ENCODE measurements around the gene PDE4B.

The PDE4B gene

DNA sequence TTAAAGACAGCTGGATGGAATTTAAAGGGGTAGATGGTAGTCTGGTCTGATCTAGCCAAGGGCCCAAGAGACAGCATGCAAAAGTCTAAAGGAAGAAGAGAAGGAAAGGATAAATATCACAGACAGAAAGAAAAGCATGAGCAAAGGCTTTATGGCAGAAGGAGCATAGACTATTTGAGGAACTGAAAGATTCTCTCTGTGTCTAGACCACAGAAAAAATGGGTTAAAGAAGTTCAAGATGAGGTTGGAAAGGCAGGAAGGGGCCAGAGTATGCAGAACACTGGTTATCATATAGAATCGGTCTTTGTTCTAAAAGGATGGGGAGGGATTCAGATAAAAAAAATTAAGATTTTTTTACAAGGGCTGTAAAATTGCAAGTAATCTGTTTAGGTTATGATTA lies 604.5 kb downstream of the PDE4B start:
- no peaks in the 10 kb centered on the region for H3K4me1 ChIP-seq (ENCODE audit: low read depth, poor library complexity, severe bottlenecking)

DNA sequence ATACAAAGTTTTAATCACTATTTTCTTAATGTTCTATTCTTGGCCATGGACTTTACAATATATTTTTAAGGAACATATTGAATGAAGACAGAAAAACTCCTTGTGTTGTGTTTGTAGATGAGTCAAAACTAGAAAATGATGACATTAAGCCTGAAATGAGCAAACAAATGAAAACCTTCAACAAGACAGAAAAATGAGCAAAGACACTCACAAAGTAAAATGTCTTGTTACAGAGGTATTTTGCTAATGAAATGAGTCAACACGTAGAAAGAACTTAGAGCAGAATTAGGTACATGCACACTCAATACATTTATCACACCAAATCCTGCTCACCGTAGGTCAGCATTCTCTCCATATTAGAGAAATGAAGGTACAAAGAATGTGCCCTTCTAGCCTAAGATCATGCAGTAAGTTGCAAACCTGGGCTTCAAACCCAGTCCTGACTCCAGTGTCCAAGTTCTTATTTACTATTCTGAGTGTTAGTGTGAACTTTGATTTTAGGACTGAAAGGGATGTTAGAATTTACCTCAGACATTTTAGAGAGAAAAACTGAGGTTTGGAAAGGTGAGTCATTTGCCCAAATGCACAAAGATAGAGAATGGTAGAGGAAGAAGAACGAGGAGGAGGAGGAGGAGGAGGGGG lies 607.3 kb downstream of the PDE4B start:
- Histone ChIP-seq H3K4me3 (IDR thresholded peaks at IDR 0.05; ENCODE audit: insufficient read depth, low read depth, low read length) (no peak overlapping the region), H3K9ac (no peak overlapping the region), H3K27me3 (ENCODE audit: insufficient read depth, low read depth) (no peaks in the 10 kb centered on the region), H3K36me3 (ENCODE audit: insufficient read depth) (no peaks in the 10 kb centered on the region), H3K4me2 (no peak overlapping the region), H2AFZ (ENCODE audit: low read depth) (no peak overlapping the region), H3K79me2 (ENCODE audit: insufficient read depth, low read depth) (no peaks in the 10 kb centered on the region), H3K4me1 (ENCODE audit: low read depth, poor library complexity, severe bottlenecking) (no peaks in the 10 kb centered on the region), H4K20me1 (ENCODE audit: insufficient read depth) (no peaks in the 10 kb centered on the region), H3K27ac (no peak overlapping the region)
- TF ChIP-seq, protein P1, sequence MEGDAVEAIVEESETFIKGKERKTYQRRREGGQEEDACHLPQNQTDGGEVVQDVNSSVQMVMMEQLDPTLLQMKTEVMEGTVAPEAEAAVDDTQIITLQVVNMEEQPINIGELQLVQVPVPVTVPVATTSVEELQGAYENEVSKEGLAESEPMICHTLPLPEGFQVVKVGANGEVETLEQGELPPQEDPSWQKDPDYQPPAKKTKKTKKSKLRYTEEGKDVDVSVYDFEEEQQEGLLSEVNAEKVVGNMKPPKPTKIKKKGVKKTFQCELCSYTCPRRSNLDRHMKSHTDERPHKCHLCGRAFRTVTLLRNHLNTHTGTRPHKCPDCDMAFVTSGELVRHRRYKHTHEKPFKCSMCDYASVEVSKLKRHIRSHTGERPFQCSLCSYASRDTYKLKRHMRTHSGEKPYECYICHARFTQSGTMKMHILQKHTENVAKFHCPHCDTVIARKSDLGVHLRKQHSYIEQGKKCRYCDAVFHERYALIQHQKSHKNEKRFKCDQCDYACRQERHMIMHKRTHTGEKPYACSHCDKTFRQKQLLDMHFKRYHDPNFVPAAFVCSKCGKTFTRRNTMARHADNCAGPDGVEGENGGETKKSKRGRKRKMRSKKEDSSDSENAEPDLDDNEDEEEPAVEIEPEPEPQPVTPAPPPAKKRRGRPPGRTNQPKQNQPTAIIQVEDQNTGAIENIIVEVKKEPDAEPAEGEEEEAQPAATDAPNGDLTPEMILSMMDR (conservative IDR thresholded peaks at IDR 0.05; ENCODE audit: low read depth, low read length), result no peak

More for the DNA sequence above, 604.5 kb downstream of the PDE4B start:
- no peak overlapping the region for H3K27ac ChIP-seq
- TF ChIP-seq, protein P1 (conservative IDR thresholded peaks at IDR 0.05; ENCODE audit: low read depth, low read length), result no peak
- H3K4me2 ChIP-seq, result no peak overlapping the region
- no peaks in the 10 kb centered on the region for H3K36me3 ChIP-seq (ENCODE audit: insufficient read depth)
- no peak overlapping the region for H3K9ac ChIP-seq
- H3K27me3 ChIP-seq (ENCODE audit: insufficient read depth, low read depth), result no peaks in the 10 kb centered on the region
- H3K79me2 ChIP-seq (ENCODE audit: insufficient read depth, low read depth), result no peaks in the 10 kb centered on the region
- no peaks in the 10 kb centered on the region for H4K20me1 ChIP-seq (ENCODE audit: insufficient read depth)
- H3K4me3 ChIP-seq (IDR thresholded peaks at IDR 0.05; ENCODE audit: insufficient read depth, low read depth, low read length), result no peak overlapping the region
- no peak overlapping the region for H2AFZ ChIP-seq (ENCODE audit: low read depth)

DNA sequence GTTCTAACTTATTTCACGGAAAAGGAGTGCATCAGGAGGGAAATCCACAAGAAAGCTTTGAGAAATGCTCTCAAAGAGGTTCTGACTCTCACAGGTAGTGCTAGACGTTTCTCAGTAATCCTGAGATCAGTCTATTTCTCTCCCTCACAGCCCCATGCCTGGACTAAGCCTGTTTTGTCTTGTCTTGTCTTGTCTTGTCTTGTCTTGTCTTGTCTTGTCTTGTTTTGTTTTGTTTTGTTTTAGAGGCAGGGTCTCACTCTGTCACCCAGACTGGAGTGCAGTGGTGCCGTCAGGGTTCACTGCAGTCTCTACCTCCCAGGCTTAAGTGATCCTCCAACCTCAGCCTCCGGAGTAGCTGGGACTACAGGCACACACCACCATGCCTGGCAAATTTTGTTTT lies 608.0 kb downstream of the PDE4B start:
- Histone ChIP-seq H3K79me2 (ENCODE audit: insufficient read depth, low read depth) (no peaks in the 10 kb centered on the region), H3K27ac (no peak overlapping the region), H3K4me1 (ENCODE audit: low read depth, poor library complexity, severe bottlenecking) (no peaks in the 10 kb centered on the region), H4K20me1 (ENCODE audit: insufficient read depth) (no peaks in the 10 kb centered on the region), H2AFZ (ENCODE audit: low read depth) (no peak overlapping the region), H3K27me3 (ENCODE audit: insufficient read depth, low read depth) (no peaks in the 10 kb centered on the region), H3K9ac (no peak overlapping the region), H3K36me3 (ENCODE audit: insufficient read depth) (no peaks in the 10 kb centered on the region), H3K4me3 (IDR thresholded peaks at IDR 0.05; ENCODE audit: insufficient read depth, low read depth, low read length) (no peak overlapping the region), H3K4me2 (no peak overlapping the region)
- TF ChIP-seq, protein P1 (conservative IDR thresholded peaks at IDR 0.05; ENCODE audit: low read depth, low read length), result no peak

DNA sequence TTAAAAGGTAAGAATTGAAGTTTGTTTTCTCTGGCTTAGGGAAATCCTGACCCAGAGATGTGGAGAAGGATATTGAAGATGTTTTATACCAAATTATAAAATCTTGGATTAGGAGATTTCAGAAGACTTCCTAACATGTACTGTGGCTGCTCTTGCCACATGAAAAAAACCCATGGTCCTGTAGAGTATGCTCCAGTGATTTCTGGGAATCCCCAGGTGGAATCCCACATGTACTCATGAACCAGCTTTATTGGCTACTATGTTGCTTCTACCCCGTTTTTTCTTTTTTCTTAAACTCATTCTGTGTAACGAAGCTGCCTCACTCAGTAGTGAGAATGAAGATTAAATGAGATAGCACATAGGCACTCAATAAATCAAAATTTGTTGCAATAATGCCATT lies 608.5 kb downstream of the PDE4B start:
- Histone ChIP-seq H3K4me1 (ENCODE audit: low read depth, poor library complexity, severe bottlenecking) (no peaks in the 10 kb centered on the region), H2AFZ (ENCODE audit: low read depth) (no peak overlapping the region), H3K27ac (no peak overlapping the region), H4K20me1 (ENCODE audit: insufficient read depth) (no peaks in the 10 kb centered on the region), H3K79me2 (ENCODE audit: insufficient read depth, low read depth) (no peaks in the 10 kb centered on the region), H3K4me3 (IDR thresholded peaks at IDR 0.05; ENCODE audit: insufficient read depth, low read depth, low read length) (no peak overlapping the region), H3K36me3 (ENCODE audit: insufficient read depth) (no peaks in the 10 kb centered on the region), H3K9ac (no peak overlapping the region), H3K27me3 (ENCODE audit: insufficient read depth, low read depth) (no peaks in the 10 kb centered on the region), H3K4me2 (no peak overlapping the region)
- TF ChIP-seq, protein P1 (conservative IDR thresholded peaks at IDR 0.05; ENCODE audit: low read depth, low read length), result no peak

Measured in KMS-11 (cell line).